Dedifferentiated amniotic fluid mesenchymal stem cell (primary cell): ENCODE measurements around the gene PPP1R27.
A peak's percentile ranks its signal among the peaks of the same experiment; 100 is the strongest.

ENCODE experiments used
- DNase-seq: peaks from one replicate; pipeline ENCODE4 v3.0.0-alpha.2; 2016; ENCODE audit errors: extremely low spot score

PPP1R27 gene

DNA sequence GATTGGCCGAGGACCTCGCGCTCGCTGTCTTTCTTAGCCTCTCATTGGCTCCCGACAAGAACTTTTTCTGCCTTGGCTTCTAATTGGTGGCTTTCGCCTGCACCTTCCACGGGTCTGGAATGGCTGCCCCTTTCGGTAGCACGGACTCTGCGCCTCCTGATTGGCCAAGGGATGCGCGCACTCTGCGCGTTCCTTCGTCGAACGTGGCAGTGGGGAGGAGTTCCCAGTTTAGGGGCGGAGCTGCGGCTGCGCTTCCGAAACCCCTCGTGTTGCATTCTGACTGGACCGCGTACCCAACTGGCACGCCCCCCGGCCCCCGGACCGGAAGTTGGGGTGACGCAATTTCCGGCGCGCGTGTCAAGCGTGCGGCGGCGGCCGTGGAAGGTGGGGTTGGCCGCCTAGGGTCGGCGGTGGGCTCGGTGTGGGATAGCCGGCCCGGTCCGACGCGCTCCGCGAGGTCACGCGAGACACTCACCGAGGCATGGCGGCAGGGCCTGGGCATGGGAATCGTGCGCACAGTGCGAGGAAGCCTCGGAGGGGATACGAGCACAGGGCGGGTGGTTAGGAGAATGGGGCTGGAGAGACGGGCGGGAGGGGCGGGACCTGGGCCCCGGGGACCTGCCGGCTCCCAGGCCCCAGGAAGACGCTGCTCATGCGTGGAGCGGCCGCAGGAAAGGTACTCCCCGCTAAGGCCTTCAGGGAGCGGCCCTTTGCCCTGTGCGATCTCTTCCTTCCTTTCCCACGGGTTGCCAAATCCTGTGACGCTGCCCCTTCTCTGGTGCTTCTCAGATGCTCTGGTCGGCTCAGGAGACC is 26.1 kb upstream of the PPP1R27 start:
- peak; percentile 100 for DNase-seq

DNA sequence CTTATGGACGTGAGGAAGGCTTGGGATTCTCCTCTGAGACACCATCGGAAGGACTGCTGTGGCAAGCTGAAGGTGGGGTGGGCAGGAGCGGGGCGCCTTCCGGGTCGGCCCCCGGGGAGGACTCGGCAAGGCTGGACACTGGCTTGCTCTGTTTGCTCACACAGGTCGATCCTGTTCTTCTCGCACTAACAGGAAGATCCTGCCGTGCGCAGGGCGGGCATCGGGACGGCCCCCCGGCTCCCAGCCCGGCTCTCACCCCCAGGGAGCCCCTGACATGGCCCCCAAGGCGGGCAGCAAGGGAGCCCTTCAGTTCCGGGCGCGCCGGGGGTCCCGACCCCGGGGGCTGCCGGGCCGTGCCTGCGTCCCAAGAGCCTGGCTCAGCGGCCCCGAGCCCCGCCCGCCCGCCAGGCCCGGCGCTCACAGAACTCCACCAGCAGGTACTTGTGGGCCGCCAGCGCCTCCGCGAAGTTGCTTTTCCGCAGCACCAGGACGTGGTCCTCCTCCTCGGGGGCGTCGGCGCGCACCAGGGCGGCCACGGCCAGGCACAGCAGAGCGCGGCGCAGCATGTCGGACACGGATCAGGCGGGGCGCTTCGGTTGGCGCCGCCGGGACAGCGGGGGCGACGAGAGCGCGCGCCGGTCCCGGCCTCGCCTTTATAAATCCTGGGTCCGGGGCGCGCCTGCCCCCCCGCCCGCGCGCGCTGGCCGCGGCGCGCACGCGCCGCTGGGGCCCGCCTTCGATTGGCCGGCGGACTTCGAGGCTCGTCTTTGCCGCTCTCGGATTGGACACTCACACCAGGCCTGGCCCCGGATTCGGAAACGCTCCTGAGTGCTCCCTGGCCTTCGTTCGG is 25.3 kb upstream of the PPP1R27 start, which contains the start of gene P4HB:
Gene P4HB, minus strand, starts transcription at position 630 of the 850 bp plus-strand sequence. Its CDS starts 64 bp downstream, at position 566.
- no peak for DNase-seq

DNA sequence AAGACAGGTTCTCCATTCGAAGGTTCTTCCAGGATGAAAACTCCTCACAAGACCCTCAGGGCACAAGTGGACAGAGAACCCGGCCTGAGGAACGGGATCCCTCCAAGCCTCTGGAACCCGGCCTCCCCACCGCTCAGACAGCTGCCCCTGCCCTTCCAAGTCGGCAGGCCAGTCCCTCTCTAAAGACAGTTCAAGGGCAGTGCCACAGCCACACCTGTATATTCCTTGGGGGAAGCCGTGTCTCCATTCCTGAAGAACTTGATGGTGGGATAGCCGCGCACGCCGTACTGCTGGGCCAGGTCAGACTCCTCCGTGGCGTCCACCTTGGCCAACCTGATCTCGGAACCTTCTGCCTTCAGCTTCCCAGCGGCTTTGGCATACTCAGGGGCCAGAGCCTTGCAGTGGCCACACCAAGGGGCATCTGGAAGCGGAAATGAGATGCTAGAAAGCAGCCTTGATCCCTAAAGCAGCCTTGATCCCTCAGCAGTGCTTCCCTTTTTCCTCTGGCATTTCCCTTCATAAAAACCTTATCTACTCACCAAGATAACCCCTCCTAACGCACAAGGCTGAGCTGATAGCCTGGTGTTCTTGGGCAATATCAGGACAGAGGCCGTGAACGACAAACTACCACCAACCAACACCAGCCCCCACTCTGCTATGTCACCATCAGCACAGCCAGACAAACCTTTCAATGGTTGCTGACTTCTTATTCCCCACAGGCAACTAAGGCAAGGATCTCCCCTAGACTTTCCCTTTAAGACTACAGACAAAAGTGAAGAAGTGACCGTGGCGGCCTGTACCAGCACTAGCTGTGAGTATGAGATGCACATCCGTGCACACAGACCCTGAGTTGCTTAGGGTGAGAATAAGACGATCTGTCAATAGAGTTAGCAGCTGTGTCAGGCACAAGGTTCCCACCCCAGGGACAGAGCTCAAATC is 24.4 kb upstream of the PPP1R27 start:
- DNase-seq, result no peak

DNA sequence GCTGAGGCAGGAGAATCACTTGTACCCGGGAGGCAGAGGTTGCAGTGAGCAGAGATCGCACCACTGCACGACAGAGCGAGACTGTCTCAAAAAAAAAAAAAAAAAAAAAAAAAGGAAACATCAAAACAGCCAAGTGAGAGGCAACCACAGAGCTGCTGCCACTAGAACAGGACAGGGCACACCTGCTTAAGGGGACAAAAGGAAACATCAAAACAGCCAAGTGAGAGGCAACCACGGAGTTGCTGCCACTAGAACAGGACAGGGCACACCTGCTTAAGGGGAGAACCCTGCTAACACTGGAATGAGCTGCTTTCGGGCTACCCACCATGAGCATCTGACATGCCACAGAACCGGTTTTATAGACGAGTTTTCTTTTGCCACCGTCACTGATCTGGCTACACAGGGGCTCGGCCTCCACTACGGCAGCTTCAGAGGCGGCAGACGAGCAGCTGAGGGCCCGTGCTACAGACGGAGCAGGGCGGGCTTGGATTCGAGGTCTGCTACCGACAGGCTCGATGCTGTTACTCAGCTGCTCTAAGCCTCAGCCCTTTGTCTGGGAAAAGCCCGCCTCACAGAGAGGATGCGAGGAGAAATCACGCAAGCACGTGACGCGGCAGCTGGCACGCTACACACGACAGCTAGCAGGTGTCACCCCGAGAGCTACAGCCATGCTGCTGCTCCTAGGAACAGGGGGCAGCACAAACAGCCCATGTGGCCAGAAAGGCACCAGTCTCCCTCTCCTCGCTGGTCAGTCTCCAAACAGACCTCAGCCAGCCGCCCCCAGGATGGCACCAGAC is 23.5 kb upstream of the PPP1R27 start:
- DNase-seq, result no peak

DNA sequence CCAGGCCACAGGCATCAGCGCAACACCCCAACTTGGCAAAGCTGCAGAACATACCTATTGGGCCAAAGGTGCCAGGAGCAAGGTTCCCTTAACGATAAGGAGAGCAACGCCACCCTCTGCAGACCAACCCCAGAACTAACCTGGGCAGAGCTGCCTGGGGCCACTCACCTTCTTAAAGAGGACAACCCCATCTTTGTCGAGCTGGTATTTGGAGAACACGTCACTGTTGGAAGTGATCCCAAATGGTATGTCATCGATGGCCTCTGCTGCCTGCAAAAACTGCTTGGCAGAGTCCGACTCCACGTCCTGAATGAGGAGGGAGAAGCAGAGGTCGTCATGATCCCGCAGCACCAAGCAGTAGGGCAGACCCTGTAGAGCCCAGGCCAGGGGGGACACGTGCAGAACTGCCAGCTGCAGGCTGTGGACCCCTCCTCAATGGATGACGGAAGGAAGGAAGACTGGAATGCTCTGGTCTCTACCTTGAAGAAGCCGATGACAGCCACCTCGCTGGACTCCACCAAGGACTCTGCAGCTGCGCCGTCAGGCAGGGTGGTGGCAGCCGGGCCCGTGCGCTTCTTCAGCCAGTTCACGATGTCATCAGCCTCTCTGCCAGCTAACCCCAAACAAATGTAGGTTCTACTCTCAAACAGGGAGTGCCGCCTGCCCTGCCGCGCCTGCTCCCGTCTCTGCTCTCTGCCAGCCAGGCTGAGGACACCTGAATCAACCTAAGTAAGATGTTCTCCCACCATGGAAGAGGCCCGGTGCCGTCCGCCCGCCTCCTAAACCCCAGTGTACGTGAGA is 20.3 kb upstream of the PPP1R27 start:
- DNase-seq, result no peak

DNA sequence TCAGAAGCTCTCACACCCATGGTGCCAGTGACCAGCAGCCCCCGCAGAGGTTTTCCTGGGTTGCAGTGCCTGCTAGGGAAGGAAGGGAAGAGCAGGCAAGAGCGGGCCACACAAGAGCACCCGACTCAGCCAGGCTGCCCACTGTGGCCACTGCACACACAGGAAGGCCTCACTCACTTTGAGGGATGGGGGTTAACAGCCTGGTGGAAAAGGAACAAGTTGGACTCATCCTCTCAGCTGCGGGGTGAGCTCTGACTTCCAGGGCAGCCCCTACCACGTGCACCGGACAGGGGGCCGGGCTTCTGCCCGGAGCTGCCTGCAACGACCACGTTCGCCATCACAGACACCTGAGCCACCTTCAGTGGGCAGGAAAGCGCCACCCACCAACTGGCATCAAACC is 17.4 kb upstream of the PPP1R27 start:
- DNase-seq, result no peak

DNA sequence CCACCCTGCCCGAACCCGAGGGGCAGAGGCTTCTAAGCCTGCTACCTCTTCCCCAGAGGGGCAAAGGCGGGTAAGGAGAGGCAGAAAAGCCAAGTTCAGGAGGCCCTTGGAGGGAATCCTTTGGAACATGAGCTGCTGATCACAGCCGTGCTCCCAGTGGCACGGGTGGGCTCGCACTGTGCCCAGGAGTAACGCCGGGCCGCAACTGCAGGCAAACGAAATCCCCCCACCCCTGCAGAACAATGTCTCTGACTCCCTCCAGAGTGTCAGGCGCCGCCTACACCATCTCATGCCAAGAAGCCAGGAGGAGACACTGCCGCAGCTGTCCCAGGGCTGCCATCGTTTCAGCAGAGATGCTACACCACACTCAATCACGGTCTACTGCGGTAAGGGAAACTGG is 16.6 kb upstream of the PPP1R27 start:
- DNase-seq, result no peak

DNA sequence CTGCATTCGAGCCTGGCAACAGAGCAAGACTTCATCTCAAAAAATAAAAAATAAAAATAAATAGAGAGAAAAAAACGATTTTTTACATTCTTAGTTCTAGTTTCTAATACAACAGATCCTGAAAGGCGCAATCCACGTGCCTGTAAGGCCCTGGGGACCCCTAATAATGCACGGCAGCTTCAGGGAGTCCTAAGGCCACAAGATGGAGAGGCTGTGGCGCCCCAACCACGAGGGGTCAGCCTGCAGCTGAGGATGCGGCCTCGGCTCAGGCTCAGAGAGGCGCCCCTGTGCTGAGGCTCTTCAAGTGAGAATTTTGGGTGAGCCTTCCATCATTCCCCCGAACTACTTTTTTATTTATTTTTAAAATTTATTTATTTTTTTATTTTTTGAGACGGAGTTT is 14.6 kb upstream of the PPP1R27 start:
- DNase-seq, result no peak

DNA sequence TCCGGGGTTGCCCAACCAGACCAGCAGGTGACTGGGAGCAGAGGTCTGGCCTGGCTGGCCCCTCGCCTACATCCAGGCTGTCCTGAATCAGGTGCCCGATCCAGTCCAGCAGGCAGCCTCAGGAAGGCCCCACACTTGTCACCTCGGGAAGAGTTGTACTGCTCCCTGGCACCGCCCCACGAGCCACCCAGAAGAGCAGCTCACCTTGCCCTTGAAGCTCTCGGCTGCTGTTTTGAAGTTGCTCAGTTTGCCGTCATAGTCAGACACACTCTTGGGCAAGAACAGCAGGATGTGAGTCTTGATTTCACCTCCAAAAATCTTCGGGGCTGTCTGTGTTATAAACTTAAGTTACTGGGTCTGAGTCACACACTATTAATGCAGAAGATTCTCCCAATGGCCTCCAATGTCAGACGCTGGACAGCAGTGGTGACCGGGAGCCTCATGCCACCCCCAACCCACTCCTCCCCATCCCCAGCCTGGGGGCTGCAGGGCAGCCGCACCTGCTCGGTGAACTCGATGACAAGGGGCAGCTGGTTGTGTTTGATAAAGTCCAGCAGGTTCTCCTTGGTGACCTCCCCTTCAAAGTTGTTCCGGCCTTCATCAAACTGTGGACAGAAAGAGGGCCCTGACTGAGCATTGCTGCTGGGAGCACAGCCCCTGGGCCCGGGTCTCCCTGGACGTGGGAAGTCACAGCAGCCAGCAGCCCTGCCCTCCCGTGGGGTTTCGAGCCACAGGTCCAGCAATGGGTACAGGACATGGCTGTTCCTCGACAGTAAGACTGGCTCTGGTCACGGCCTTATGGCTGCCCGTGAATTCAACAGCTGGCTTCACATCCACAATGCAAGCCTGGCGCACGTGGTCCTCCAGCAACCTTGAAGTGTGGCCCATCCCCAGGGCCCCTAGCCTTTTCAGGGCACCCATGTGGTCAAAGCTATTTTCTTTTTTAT is 12.2 kb upstream of the PPP1R27 start:
- DNase-seq, result no peak

DNA sequence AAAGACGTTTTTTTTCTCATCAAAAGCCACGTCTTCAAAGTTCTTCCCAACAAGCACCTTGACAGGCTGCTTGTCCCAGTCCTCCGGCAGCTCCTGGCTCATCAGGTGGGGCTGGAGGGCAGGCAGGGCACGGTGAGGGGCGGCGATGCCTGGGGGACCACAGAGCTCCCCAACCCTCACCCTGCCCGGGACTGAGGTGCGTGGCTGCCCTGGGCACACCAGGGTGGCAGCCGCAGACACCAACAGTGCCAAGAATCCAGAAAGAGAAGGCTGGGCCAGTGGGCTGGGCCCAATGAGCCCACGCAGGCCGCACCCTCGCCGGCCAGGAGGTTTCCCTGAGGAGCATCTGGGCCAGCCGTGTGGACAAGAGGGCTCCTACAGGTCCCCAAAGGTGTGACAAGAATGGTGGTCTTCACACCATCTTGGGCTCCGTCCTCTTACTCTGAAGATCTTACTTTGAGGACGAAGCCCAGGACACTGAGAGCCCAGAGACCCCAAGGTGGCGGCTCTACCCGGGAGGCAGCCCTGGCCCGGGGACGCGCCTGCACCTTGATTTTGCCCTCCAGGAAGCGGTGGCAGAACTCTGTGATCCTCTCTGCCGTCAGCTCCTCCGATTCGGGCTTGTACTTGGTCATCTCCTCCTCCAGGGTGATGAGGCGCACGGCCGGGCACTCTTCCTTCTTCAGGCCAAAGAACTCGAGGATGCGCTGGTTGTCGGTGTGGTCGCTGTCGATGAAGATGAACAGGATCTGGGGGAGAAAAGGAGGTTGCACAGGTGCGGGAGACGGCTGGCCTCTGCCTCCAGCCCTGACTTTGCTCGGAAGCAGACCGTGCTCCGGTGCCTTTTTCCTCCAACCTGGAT is 11.3 kb upstream of the PPP1R27 start:
- no peak for DNase-seq

DNA sequence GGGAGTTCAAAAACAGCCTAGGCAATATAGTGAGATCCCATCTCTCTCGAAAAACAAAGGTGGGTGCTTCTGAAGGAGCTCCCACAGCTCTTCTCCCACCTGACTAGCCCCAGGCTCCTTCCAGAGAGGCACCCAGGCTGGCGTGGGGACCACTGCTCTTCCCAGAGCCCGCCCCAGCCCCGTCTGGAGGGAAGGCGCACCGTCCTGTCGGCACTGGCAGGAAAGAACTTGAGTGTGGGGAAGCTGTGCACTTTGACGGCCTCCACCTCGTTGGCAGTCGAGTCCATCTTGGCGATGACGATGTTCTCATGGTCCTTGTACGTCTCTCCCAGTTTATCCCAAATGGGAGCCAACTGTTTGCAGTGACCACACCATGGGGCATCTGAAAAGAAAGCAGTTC is 10.5 kb upstream of the PPP1R27 start:
- DNase-seq, result no peak

DNA sequence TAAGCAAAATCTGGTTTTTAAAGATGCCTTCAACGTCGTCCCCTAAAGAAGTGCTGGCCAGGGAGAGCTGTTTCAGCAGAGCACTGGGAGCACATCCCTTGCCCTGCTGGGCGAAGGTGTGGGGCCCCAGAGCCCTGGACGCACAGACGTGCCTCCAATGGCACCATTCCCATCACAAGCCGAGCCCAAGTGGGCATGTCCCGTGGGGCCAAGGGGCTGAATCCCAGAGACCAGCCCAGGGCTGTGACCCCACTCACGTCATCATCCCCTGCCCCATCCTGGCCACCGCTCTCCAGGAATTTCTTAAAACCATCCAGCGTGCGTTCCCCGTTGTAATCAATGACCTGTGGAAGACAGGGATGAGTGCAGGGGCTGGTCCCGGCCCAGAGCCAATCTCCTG is 10.0 kb upstream of the PPP1R27 start:
- no peak for DNase-seq

DNA sequence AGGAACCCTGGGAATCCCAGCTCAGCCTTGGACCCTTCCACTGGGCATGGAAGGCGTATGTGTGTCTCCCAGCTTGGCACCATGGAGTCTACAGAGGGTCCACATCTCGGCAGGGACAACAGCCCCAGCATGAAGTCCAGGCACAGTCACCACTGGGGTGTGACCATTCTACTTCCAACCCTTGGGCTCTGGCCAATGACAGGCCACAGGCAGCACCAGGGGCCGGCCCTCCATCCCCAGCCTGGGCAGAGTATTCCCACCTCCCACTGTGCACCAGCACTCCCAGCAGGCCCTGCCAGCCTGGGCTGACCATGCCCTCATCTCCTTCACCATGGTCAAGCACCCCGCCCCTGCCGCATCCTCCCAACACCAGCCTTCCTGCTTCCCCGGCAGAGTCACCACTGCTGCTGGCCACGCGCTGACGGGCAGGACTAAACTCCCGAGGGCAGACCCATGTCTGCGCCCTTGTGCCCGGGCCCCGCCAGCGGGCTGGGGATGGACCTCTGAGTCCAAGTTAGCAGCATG is 9.5 kb upstream of the PPP1R27 start:
- DNase-seq, result no peak

DNA sequence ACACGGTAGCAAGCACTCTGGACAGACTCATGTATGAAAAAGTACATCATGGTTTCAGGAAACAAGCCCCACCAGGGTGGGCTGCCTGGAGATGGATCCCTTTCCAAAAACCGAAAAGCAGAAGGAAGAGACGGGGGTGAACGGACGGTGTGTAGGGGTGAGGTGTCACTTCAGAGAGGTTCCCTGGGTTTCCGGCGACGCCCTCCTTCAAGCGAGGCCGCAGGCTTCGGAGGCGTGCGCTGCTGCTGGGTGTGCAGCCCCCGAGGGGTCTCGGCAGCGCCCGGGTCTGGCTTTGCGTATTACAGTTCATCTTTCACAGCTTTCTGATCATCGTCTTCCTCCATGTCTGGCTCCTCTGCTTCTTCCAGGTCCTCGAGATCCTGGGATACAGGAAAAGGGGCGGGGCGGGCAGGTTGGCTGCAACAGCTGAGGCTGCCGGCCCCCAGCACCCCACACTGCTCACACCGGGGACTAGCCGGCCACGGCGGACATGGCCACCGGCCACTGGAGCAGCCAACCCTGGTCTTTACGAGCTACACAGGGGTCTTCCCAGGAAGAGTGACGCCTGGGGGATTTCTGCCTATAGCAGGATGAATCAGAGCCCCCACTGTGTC is 9.0 kb upstream of the PPP1R27 start:
- no peak for DNase-seq

DNA sequence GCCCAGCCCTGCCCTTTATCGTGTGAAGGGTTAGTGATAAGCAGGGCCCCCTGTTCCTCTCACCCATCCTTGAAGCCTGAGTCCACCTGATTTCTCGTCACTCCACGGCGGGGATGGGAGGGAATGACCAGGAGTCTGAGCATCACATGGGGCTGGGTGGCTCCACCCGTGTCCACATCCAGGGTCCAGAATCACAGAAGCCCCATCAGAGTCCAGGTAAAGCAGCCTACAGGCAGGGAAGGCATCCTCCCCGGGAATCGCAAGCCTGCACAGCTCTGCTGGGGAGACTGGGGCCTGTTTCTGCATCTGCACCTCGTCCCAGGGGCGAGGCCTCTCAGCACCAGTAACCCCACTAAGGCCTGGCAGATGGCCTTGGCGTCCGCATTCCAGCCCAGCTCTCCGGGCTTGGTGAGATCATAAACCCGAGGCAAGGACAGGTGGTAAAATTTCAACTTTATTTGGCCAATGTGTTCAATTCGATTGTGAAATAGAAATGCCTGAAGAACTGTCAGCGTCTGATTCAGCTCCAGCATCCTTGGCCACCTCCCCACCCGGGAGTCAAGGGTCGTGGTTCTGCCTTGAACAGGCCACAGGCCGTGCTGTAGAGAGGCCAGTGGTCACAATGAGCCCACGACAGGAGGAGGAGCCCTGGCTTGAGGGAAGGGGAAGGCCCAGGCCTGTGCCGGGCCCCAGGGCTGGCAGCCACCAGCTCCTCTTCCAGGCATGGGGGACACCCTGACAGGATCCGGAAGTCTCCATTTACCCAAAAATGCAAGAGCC is 8.1 kb upstream of the PPP1R27 start:
- DNase-seq, result no peak

DNA sequence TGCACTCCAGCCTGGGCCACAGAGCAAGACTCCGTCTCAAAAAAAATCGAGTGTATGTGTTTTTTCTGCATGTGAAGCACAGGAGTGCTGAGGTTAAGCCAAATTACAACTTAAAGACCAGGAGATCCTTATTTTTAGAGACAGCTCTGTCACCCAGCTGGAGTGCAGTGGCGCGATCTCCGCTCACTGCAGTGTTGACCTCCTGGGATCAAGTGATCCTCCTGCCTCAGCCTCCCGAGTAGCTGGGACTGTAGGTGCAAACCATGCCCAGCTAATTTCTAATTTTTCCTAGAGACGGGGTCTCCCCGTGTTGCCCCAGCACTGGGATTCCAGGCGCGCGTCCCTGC is 7.5 kb upstream of the PPP1R27 start:
- DNase-seq, result no peak

DNA sequence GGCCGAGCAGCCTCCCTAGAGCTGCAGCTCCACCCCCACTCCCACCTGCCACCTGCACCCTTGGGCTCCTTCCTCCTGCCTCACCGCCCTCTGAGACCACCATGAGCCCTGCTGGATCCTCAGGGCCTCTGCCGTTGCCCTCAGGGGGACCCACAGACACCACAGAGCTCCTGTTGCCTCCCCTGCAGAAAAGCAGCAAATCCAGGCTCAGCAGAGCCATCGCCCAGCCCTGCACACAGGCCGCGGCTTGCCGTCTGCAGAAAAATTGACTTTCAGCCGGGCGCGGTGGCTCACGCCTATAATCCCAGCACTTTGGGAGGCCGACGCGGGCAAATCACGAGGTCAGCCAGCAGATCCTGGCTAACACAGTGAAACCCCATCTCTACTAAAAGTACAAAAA is 7.0 kb upstream of the PPP1R27 start:
- no peak for DNase-seq
